BJ (cell line): ENCODE measurements around the gene TCTN1. TPM values are rescaled to one million over a fixed set of nuclear protein-coding genes. Genes with fewer than 3 reads are reported as not detected.

ENCODE experiments used
- CTCF ChIA-PET: fragments of 350-600 bp; formaldehyde crosslinking; extraction: SDS; loops from one replicate; lab custom pipeline; 2021; ENCODE audit warnings: antibody characterized with exemption, inconsistent platforms; lab: Yijun Ruan, JAX
- POLR2A ChIA-PET: fragments of 300-600 bp; sonication (Branson Sonifier 250); formaldehyde crosslinking; extraction: SDS; loops from one replicate; lab custom pipeline; 2021; ENCODE audit warnings: antibody characterized with exemption; lab: Charles Lee
- DNase-seq: peaks from one replicate; pipeline ENCODE4 v3.0.0-alpha.2; 2011; ENCODE audit warnings: low read depth
- H3K27me3 ChIP-seq: 2 replicates; pipeline ENCODE4 v1.6.0; 2011; ENCODE audit warnings: low read length; ENCODE audit not compliant: control insufficient read depth, insufficient read depth
- H3K36me3 ChIP-seq: 2 replicates; pipeline ENCODE4 v1.5.1; 2011; ENCODE audit warnings: low read length; ENCODE audit not compliant: control insufficient read depth, insufficient read depth
- H3K4me3 ChIP-seq: 2 replicates; pipeline ENCODE4 v1.5.1; 2011; ENCODE audit warnings: low read depth, mild to moderate bottlenecking, control low read depth, low read length
- polyA plus RNA-seq: library from polyadenylated mRNA; depleted of rRNA; stranded (reverse); fragments of >200 nt; gene quantifications from 2 replicates; pipeline ENCODE4 v1.2.3, GENCODE V29; 2011
- TF ChIP-seq, protein P1 (sequence below): IDR thresholded peaks from 2 replicates; pipeline ENCODE4 v1.5.1; 2011; ENCODE audit warnings: low read depth, mild to moderate bottlenecking, control low read depth, inconsistent platforms, low read length, moderate library complexity; ENCODE audit not compliant: insufficient read depth

The TCTN1 gene
- polyA plus RNA-seq, 1 experiment, result 34.1 TPM

DNA sequence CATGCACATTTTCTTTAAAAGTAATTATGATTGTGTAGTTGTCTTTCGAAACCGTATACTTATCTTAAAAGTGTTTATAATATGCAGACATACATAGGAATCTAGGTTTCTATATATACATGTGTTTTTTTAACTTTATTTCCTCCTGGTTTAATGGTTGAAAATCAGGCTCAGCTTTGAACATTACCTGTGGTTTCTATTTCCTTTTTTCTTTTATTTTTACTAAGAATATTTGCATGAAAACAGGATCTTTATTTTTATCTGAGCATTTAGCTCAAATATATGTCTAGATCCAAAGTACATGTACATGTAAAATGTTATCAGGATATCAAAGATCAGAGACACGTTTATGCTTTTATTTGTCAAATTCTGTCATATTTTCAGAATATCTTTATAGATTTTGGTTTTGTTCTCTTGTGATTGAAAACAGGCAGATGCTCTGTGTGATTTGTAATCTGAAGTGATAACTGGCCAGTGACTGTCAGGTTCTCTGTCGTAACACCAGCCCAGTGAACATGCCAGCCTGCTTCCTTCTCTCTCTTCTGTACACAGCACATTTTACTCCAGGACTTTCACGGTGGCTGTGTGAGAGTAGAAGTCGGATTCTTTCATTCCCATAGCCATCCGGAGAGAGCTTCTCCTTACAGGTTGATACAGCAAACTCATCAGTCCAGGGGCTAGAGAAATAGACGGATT lies 13.7 kb downstream of the TCTN1 start:
- Histone ChIP-seq H3K27me3 (no peaks in the 10 kb centered on the region), H3K4me3 (no peak overlapping the region), H3K36me3 (peaks cover 2% of the 10 kb centered on the region; the same call in 1 of the 2 replicates)
- TF ChIP-seq, protein P1, sequence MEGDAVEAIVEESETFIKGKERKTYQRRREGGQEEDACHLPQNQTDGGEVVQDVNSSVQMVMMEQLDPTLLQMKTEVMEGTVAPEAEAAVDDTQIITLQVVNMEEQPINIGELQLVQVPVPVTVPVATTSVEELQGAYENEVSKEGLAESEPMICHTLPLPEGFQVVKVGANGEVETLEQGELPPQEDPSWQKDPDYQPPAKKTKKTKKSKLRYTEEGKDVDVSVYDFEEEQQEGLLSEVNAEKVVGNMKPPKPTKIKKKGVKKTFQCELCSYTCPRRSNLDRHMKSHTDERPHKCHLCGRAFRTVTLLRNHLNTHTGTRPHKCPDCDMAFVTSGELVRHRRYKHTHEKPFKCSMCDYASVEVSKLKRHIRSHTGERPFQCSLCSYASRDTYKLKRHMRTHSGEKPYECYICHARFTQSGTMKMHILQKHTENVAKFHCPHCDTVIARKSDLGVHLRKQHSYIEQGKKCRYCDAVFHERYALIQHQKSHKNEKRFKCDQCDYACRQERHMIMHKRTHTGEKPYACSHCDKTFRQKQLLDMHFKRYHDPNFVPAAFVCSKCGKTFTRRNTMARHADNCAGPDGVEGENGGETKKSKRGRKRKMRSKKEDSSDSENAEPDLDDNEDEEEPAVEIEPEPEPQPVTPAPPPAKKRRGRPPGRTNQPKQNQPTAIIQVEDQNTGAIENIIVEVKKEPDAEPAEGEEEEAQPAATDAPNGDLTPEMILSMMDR, result no peak
- ChIA-PET CTCF (interaction anchor here (1.0 to 1.5 kb wide), 3 partner anchors 14 to 177 kb away, joined by 3 to 5 read pairs (median 4); partner anchors contain the start of gene TCTN1), POLR2A (no interaction called here)
- no peak for DNase-seq

DNA sequence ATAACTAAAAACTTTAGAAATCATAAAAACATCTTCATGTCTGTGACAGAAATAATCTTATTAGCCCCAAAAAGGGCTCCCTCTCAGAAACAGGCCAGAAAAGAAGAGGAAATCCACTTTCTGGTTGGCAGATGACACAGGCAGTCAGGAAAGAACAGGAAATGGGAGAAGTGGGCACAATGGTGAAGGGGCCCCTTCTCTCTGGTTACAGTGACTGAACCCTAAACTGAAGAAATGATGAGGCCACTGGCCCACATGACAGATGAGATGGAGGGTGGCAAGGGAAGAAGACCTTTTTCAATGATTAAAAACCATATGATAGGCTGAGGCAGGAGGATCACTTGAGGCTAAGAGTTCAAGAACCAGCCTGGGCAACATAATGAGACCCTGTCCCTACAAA lies 21.1 kb downstream of the TCTN1 start:
- CTCF ChIA-PET, result interaction anchor here (1.0 kb wide), 1 partner anchor 17 kb away, joined by 4 read pairs; no protein-coding TSS in a partner anchor
- POLR2A ChIA-PET, result no interaction called here
- DNase-seq, result no peak
- Histone ChIP-seq H3K27me3 (no peaks in the 10 kb centered on the region), H3K4me3 (no peak overlapping the region), H3K36me3 (no peaks in the 10 kb centered on the region; the same call in 1 of the 2 replicates)
- TF ChIP-seq, protein P1, result no peak

DNA sequence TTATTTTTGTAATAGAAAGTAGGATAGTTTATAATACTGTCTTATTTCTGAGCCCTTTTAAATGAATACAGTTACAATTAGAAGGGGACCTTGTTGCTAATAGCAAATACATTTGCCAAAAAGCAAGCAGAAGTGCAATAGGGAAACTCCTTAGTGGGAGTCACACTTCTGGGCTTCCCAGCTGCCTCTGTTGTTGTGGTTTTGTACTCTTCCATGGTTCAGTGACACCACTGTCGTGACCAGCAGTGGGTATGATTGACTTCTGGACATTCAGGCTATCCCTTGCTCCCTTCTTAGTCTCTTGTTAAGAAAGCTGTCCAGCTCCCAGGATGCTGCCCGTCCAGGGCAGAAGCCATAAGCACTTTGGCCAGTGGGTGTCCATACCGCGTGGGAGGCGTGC lies 22.6 kb downstream of the TCTN1 start:
- TF ChIP-seq, protein P1, result no peak
- DNase-seq, result no peak
- ChIA-PET CTCF (no interaction called here), POLR2A (no interaction called here)
- Histone ChIP-seq H3K36me3 (no peaks in the 10 kb centered on the region; the same call in 1 of the 2 replicates), H3K4me3 (no peak overlapping the region), H3K27me3 (no peaks in the 10 kb centered on the region)

DNA sequence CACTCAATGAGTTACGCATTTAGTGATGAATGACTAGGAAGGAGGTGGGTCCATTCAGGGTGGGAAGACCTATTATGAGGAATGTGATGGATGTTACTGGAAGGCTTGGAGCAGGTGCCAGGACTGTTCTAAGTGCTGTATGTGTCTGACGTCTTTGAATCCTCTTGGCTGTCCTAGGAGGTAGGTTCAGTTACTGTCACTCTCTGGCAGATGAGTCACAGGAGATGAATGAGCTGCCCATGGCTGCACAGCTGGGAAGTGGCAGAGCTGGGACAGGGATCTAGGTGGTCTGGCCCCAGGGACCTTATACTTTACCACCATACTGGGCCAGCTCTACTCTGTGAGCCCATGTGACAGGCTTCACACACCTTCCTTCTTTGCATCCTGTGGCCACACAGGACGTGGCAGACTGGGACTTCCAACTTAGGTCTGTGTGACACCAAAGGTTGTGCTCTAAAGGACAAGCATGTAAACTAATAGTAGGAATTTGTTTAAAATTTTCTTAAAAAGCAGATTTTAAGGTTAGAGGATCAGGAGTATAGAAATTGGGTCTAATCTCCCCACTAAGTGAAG lies 24.0 kb downstream of the TCTN1 start:
- Histone ChIP-seq H3K27me3 (no peaks in the 10 kb centered on the region), H3K4me3 (no peak overlapping the region), H3K36me3 (no peaks in the 10 kb centered on the region; the same call in 1 of the 2 replicates)
- TF ChIP-seq, protein P1, result no peak
- CTCF ChIA-PET, result no interaction called here
- DNase-seq, result no peak
- POLR2A ChIA-PET, result no interaction called here

DNA sequence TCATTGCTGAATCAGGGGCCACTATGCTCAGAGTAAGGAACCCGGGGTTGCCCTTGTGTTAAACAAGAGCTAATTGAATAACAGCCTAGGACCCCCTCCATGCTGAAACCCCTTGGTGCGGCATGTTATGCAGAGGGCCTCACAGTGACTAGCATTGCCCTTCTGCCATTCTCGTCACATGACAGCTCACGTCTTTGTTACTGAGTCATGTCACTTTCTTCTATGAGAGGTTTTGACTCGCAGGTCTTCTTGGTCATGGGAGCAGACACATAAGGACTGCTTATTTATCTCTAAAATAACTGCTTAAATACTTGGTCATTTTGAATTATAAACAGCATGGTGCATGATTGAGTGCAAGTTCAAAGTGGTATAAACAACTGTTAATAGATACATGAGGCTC lies 24.9 kb downstream of the TCTN1 start:
- CTCF ChIA-PET, result no interaction called here
- no peak overlapping the region for H3K4me3 ChIP-seq
- TF ChIP-seq, protein P1, result no peak
- no peaks in the 10 kb centered on the region for H3K27me3 ChIP-seq
- DNase-seq, result no peak
- no peaks in the 10 kb centered on the region; the same call in 1 of the 2 replicates for H3K36me3 ChIP-seq
- POLR2A ChIA-PET, result no interaction called here
